Measurements from ENCODE around the gene ETV6. TPM values are rescaled to one million over a fixed set of nuclear protein-coding genes. Genes with fewer than 3 reads are reported as not detected.

Gene ETV6
- polyA plus RNA-seq, 2 of the 4 experiments (the other 2 are of a cell fraction) = 4.0 to 7.0 TPM

DNA sequence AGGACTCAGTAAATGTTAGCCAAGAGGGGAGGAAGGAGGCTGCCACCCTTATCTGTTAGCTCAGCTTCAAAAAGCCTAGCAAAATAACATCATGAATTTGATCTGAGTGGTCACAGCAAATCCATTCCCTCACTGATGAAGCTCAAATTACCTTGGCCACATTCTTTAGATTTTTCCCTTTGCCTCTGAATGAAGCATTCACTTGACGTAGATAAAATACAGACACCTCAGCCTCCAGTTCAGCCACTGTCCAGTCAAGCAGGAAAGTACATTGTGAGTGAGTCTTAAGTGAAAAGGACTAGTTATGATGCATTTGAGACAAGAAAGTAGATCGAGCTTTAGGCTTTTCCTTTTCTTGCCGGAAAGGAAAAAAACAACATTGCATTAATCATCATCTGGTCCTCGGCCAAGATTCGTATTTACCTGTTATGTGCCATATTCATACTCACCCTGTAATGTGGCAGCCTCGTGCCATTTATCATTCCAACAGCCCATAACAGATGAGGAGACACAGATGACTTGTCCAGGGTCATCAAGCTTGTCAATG, 146.5 kb downstream of the ETV6 start:
- H3K9me3 ChIP-seq = no peaks in the 10 kb centered on the region
- TF ChIP-seq PHF8 (IDR thresholded peaks at IDR 0.05; ENCODE audit: borderline replicate concordance, low read depth) (no peak), FOSL2 (IDR thresholded peaks at IDR 0.05) (no peak), FOSL2 (CRISPR knock-in tag; IDR thresholded peaks at IDR 0.05) (peak; percentile 40; the same call in 1 of the 2 replicates)
- CTCF ChIA-PET = interaction anchor here (1.3 to 1.7 kb wide), 4 partner anchors 13 to 908 kb away, joined by 3 to 5 read pairs (median 3); no protein-coding TSS in a partner anchor
- FAIRE-seq = no peak
- 9% methylated on average over 6 of the region's 6 CpGs for WGBS (ENCODE audit: missing lambda C conversion rate)
- peaks cover 21% of the 10 kb centered on the region for H3K4me1 ChIP-seq
- ATAC-seq = peak; percentile 45 to 72; a peak in 5 of 6 replicates
- POLR2A ChIA-PET = no interaction called here
- DNase-seq (ENCODE audit: low read depth in 1 of 2, low spot score in 1 of 2) = peak in 1 of 2 experiments; percentile 49
- no peak overlapping the region for H3K4me3 ChIP-seq
- peak overlapping the region in 1 of 2 experiments; percentile 59; a peak in 3 of 6 replicates for H3K27ac ChIP-seq
- H3K4me2 ChIP-seq = peak overlapping the region; percentile 54

DNA sequence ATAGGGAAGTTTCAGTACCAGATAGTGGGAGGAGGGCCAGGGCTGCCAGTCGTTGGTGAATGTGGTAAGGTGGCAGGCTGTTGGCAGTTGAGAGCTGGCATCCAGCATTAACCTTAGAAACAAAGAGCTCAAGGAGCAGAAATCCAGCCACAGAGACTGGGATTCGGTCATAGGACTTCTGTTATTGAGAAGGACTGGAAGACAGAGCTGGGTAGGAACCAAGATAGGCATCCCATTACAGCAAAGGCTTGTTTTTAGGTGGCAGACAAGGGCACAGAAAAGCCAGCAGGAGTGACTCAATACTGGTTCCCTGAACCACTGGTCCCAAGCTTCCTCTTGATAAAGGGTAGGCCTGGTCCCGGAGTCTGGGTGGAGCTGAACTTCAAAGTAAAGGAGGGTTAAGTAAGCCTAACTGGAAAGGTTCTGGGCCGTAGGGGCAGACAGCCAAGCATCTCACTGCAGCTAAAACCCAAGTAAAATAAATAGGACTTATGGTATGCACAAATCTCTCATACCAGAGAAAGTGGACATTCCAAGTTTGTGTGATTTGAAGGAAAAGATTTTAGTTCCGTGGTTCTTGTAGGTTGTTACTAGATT, 147.9 kb downstream of the ETV6 start:
- TF ChIP-seq JUNB (IDR thresholded peaks at IDR 0.05) = no peak
- TF ChIP-seq KDM5A (IDR thresholded peaks at IDR 0.05) = no peak
- no peak for TF ChIP-seq MAZ (IDR thresholded peaks at IDR 0.05; ENCODE audit: borderline replicate concordance, low read depth, low read length)
- no peak for TF ChIP-seq ESRRA (IDR thresholded peaks at IDR 0.05; ENCODE audit: borderline replicate concordance, low read length)
- no peak for TF ChIP-seq PHF8 (IDR thresholded peaks at IDR 0.05; ENCODE audit: borderline replicate concordance, low read depth)
- no peak for TF ChIP-seq FOXS1 (CRISPR knock-in tag; IDR thresholded peaks at IDR 0.05)
- no peak for TF ChIP-seq ATOH8 (CRISPR knock-in tag; IDR thresholded peaks at IDR 0.05; ENCODE audit: low read depth)
- TF ChIP-seq PBX3 (IDR thresholded peaks at IDR 0.05) = no peak
- peaks cover 21% of the 10 kb centered on the region for H3K4me1 ChIP-seq
- H3K4me3 ChIP-seq = no peak overlapping the region
- 92% methylated on average over 5 of the region's 5 CpGs for WGBS (ENCODE audit: missing lambda C conversion rate)
- no peaks in the 10 kb centered on the region for H3K9me3 ChIP-seq
- no peak for FAIRE-seq
- CTCF ChIA-PET = interaction anchor here (1.3 to 1.7 kb wide), 2 partner anchors 11 to 907 kb away, joined by 3 to 5 read pairs; no protein-coding TSS in a partner anchor
- H3K4me2 ChIP-seq = no peak overlapping the region
- no peak overlapping the region for H3K27ac ChIP-seq
- ATAC-seq = no peak
- DNase-seq (ENCODE audit: low read depth in 1 of 2, low spot score in 1 of 2) = no peak
- POLR2A ChIA-PET = no interaction called here

- no peak for TF ChIP-seq HDAC2 (IDR thresholded peaks at IDR 0.05)
- ChIA-PET POLR2A (no interaction called here), CTCF (interaction anchor here (1.7 kb wide), 1 partner anchor 11 kb away, joined by 5 read pairs; no protein-coding TSS in a partner anchor)
- Histone ChIP-seq H3K4me1 (peaks cover 21% of the 10 kb centered on the region), H3K4me3 (no peak overlapping the region), H3K4me2 (no peak overlapping the region), H3K27ac (no peak overlapping the region), H3K9me3 (no peaks in the 10 kb centered on the region)
- WGBS (ENCODE audit: missing lambda C conversion rate) = 84% methylated on average over 7 of the region's 7 CpGs
- DNase-seq (ENCODE audit: low read depth in 1 of 2, low spot score in 1 of 2) (no peak), ATAC-seq (no peak), FAIRE-seq (no peak)
Observed at GRCh38 chr12:11798006-11798708, 148.7 kb downstream of the ETV6 start.

- Histone ChIP-seq H3K4me2 (no peak overlapping the region), H3K9me3 (no peaks in the 10 kb centered on the region), H3K4me1 (peaks cover 21% of the 10 kb centered on the region), H3K4me3 (no peak overlapping the region), H3K27ac (no peak overlapping the region)
- DNase-seq (ENCODE audit: low read depth in 1 of 2, low spot score in 1 of 2) = no peak
- ChIA-PET POLR2A (no interaction called here), CTCF (no interaction called here)
- ATAC-seq = no peak
- 75% methylated on average over 4 of the region's 4 CpGs for WGBS (ENCODE audit: missing lambda C conversion rate)
- no peak for FAIRE-seq
- TF ChIP-seq POLR2A (IDR thresholded peaks at IDR 0.05; ENCODE audit: low read length) (no peak), NFE2L2 (conservative IDR thresholded peaks at IDR 0.05; ENCODE audit: low read length) (no peak), MAFK (IDR thresholded peaks at IDR 0.05; ENCODE audit: partially characterized antibody) (no peak), MAZ (IDR thresholded peaks at IDR 0.05; ENCODE audit: borderline replicate concordance, low read depth, low read length) (no peak), REST (IDR thresholded peaks at IDR 0.05) (no peak), BHLHE40 (IDR thresholded peaks at IDR 0.05; ENCODE audit: low read depth, low read length) (no peak), SREBF2 (IDR thresholded peaks at IDR 0.05) (no peak), NR3C1 (IDR thresholded peaks at IDR 0.05) (no peak), EHMT2 (IDR thresholded peaks at IDR 0.05; ENCODE audit: low read depth) (no peak), TFCP2L1 (CRISPR knock-in tag; IDR thresholded peaks at IDR 0.05) (no peak), NPAS2 (CRISPR knock-in tag; IDR thresholded peaks at IDR 0.05; ENCODE audit: borderline replicate concordance) (no peak), RCOR1 (IDR thresholded peaks at IDR 0.05; ENCODE audit: low read depth, low read length) (no peak), CHD2 (IDR thresholded peaks at IDR 0.05; ENCODE audit: low read length, partially characterized antibody) (no peak)
Observed at GRCh38 chr12:11798856-11799501, 149.5 kb downstream of the ETV6 start.

Measured in A549 (cell line).